T-cell (primary cell): ENCODE measurements around the gene FRG2. TPM values are rescaled to one million over a fixed set of nuclear protein-coding genes. Genes with fewer than 3 reads are reported as not detected.
"Not testable (repeated sequence)": the region's sequence is repeated elsewhere in the genome, so short reads cannot be mapped to it uniquely, and the experiment has no call there.

Source experiments
- ATAC-seq, 4 experiments: fragments of 200-7000 bp in 3 of 4; fragments of 150-1000 bp in 1 of 4; cut with Tn5 transposase; replicated peaks in 1 of 4; 1 replicate in 3 of 4; 2 replicates in 1 of 4; pipeline ENCODE4 v1.10.0; 2021; ENCODE audit warnings: moderate library complexity in 3 of 4, mild to moderate bottlenecking in 2 of 4, moderate number of reproducible peaks in 1 of 4
- CTCF ChIA-PET, 2 donors: fragments of 300-600 bp; sonication (Branson Sonifier 250); formaldehyde crosslinking; loops; one replicate each; lab custom pipeline; 2022; ENCODE audit warnings: antibody characterized with exemption in 2 of 2; lab: Charles Lee
- POLR2A ChIA-PET, 2 donors: fragments of 300-600 bp; sonication (Branson Sonifier 250); formaldehyde crosslinking; loops; one replicate each; lab custom pipeline; 2022; ENCODE audit warnings: antibody characterized with exemption in 2 of 2; lab: Charles Lee
- DNase-seq, 35 experiments: peaks; one replicate each; pipeline versions ENCODE4 v3.0.0 to v3.0.0-alpha.2; 2013 to 2023
- H3K27ac ChIP-seq: one replicate; pipeline ENCODE4 v1.5.1; 2013; ENCODE audit warnings: low read length
- H3K27me3 ChIP-seq, 2 experiments: replicated peaks in 1 of 2; 1 replicate in 1 of 2; 2 replicates in 1 of 2; pipeline versions ENCODE4 v1.6.1 to v1.7.0; 2013; ENCODE audit warnings: low read length in 1 of 2, mixed read lengths in 1 of 2; ENCODE audit not compliant: control insufficient read depth in 2 of 2, insufficient read depth in 2 of 2; ENCODE audit errors: extremely low read depth in 1 of 2
- H3K36me3 ChIP-seq, 2 donors: 1 replicate in 1 of 2; 2 replicates in 1 of 2; pipeline versions ENCODE4 v1.6.1 to v1.7.0; 2013; ENCODE audit warnings: low read length in 1 of 2; ENCODE audit not compliant: control insufficient read depth in 2 of 2, insufficient read depth in 1 of 2; ENCODE audit errors: extremely low read depth in 1 of 2
- H3K4me1 ChIP-seq, 2 experiments: 1 replicate in 1 of 2; 2 replicates in 1 of 2; pipeline versions ENCODE4 v1.6.1 to v1.7.0; 2013; ENCODE audit warnings: low read length in 2 of 2, mixed read lengths in 1 of 2; ENCODE audit not compliant: insufficient read depth in 2 of 2, control insufficient read depth in 1 of 2; ENCODE audit errors: extremely low read depth in 1 of 2
- H3K4me3 ChIP-seq, 2 donors: 1 replicate in 1 of 2; 2 replicates in 1 of 2; pipeline versions ENCODE4 v1.5.1 to v1.7.0; 2013; ENCODE audit warnings: mild to moderate bottlenecking in 2 of 2, low read length in 1 of 2, moderate library complexity in 1 of 2; ENCODE audit not compliant: control insufficient read depth in 1 of 2; ENCODE audit errors: extremely low read depth in 1 of 2
- H3K9me3 ChIP-seq: 2 replicates; pipeline ENCODE4 v1.7.0; 2013
- H3K27ac Mint-ChIP-seq, 2 donors: one replicate each; pipeline ENCODE4 v1.8.0; 2020 to 2021; ENCODE audit warnings: mild to moderate bottlenecking in 2 of 2, mixed read lengths in 2 of 2
- H3K27me3 Mint-ChIP-seq, 2 donors: one replicate each; pipeline ENCODE4 v1.8.0; 2021 to 2022; ENCODE audit warnings: mixed read lengths in 2 of 2
- H3K36me3 Mint-ChIP-seq: one replicate; pipeline ENCODE4 v1.8.0; 2021; ENCODE audit warnings: mixed read lengths
- H3K4me1 Mint-ChIP-seq, 3 donors: one replicate each; pipeline ENCODE4 v1.8.0; 2020 to 2022; ENCODE audit warnings: mixed read lengths in 3 of 3, mild to moderate bottlenecking in 1 of 3
- H3K4me3 Mint-ChIP-seq, 3 donors: one replicate each; pipeline ENCODE4 v1.8.0; 2020 to 2022; ENCODE audit warnings: mild to moderate bottlenecking in 3 of 3, mixed read lengths in 3 of 3, moderate library complexity in 3 of 3
- H3K9me3 Mint-ChIP-seq, 3 donors: one replicate each; pipeline ENCODE4 v1.8.0; 2020 to 2022; ENCODE audit warnings: mixed read lengths in 3 of 3
- WGBS: methylation state at CpG from one replicate; pipeline ENCODE4 v1.1.5; 2013; ENCODE audit warnings: missing lambda C conversion rate; ENCODE audit not compliant: insufficient coverage; 5-methylcytosine and 5-hydroxymethylcytosine counted together
- total RNA-seq, 35 experiments: library from RNA in 6 of 35; stranded (reverse) in 6 of 35; fragments of 120-200 nt in 1 of 35; gene quantifications; one replicate each; pipeline versions ENCODE4 v1.2.1 to v1.2.4 and lab custom pipeline; 2013 to 2026

FRG2 gene
- total RNA-seq, 5 donors from 2014 or later (not counting 1 experiment from before 2014, with no cell fraction given): not detected

DNA sequence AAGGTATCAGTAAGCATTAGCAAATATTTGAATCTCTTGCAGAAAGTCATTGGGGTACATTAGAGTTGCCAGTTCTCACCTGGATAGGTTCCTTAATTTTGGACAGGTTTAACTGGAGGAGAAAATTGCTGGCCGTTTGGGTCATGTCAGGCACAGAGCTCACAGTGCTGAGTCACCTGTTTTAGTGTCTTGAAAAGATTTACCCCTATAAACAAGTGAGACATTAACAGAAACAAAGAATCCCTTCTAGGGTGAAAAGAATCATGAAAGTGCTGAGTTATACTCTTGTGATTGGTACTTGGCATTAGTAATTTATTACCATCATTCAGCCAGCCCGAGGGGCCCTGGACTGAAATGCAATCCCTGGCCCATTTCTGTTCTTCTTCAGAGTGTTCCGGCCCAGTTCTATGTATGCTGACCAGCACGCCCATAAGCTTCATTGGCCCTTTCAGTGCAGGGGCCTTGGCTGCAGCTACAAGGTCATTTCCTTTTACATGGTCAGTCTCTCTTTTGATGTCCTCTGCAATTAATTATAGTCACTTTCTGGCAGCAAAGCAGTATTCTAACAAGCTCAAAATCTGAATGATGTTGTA is 41.3 kb downstream of the FRG2 start:
- H3K27me3 Mint-ChIP-seq, H3K9me3 ChIP-seq, POLR2A ChIA-PET, H3K27ac ChIP-seq, H3K27me3 ChIP-seq, H3K9me3 Mint-ChIP-seq, H3K27ac Mint-ChIP-seq, H3K36me3 ChIP-seq, H3K36me3 Mint-ChIP-seq, H3K4me1 Mint-ChIP-seq, H3K4me1 ChIP-seq, H3K4me3 Mint-ChIP-seq, CTCF ChIA-PET, H3K4me3 ChIP-seq, ATAC-seq, DNase-seq: not testable (repeated sequence)
- WGBS: no CpG with 5 or more reads among the region's 4 CpGs

DNA sequence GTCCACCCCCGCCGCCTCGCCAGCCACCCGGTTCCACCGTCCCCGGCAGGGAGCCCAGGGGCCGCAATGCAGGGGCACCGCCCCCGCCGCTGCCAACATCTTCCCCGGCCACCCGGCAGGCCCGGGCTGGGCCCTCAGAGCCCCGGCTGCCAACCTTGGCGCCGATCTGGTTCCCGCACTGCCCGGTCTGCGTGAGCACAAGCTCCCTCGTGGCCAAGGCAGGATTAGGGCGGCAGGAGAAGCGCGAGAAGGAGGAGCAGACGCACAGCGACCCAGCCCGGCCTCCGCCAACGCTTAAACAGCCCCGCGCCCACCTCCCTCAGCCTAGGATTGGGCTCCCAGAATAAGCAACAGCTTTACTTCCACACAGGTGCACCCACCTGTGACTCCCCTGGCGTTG is 42.4 kb downstream of the FRG2 start:
- DNase-seq, H3K36me3 Mint-ChIP-seq, H3K4me1 ChIP-seq, H3K27ac Mint-ChIP-seq, H3K9me3 ChIP-seq, H3K4me3 ChIP-seq, CTCF ChIA-PET, POLR2A ChIA-PET, H3K36me3 ChIP-seq, H3K4me3 Mint-ChIP-seq, H3K27me3 Mint-ChIP-seq, H3K27ac ChIP-seq, H3K27me3 ChIP-seq, H3K9me3 Mint-ChIP-seq, ATAC-seq, H3K4me1 Mint-ChIP-seq: not testable (repeated sequence)
- WGBS: 60% methylated on average over 2 of the region's 31 CpGs

DNA sequence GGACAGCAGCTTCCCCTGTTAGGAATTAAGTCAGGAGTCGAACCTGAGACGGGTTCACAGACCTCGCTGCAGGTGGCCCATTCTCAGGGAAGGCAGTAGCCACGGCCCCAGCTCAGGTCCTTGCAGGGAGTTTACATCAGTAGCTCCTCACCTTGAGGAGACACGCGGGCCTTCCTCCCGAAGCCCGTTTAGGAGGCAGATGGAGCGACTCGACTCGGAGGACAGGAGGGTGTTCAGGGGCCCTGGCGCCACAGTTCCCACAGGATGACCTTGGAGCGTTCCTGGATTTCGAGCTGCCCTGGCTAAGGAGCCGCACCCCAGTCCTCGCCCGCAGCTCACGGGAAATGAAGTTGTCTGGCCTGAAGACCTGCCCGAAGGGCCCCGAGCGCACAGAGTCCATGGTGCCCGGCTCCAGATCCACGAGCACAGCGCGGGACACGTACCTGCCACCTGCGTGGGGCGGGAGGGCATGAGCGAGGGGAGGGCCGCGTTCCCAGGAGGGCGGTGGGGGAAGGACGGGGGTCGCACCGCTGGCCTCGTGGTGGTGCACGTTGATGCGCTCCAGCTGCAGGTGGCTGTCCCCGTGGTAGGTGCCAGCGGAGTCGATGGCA is 43.0 kb downstream of the FRG2 start:
- 91% methylated on average over 9 of the region's 41 CpGs for WGBS
- CTCF ChIA-PET, H3K36me3 ChIP-seq, H3K27me3 ChIP-seq, ATAC-seq, POLR2A ChIA-PET, H3K27me3 Mint-ChIP-seq, H3K4me1 ChIP-seq, H3K27ac Mint-ChIP-seq, H3K4me3 ChIP-seq, H3K9me3 ChIP-seq, H3K4me1 Mint-ChIP-seq, H3K4me3 Mint-ChIP-seq, H3K9me3 Mint-ChIP-seq, DNase-seq, H3K36me3 Mint-ChIP-seq, H3K27ac ChIP-seq: not testable (repeated sequence)

DNA sequence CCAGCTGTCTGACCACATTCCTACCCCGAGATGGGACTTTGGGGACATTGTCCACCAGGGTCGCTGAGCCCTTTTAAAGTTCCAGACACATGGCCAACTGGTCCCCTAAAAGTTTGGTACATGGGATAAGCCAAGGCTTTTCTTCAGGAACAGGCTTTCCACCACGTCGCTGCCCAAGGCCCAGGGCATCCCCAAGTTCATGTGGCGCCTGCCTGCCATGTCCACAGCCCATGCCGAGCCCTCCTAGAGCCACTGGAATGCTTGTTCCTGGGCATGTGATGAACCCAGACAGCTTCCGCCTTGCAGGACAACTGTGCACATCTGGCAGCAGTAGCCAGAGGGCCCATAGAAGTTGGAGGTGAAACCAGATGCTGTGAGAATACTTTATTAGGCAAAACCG is 45.1 kb downstream of the FRG2 start:
- Mint-ChIP-seq H3K36me3 (no peaks in the 10 kb centered on the region), H3K27ac (no peak overlapping the region), H3K4me3 (no peak overlapping the region), H3K9me3 (peaks cover 0 to 6% (median 0%) of the 10 kb centered on the region in 3 donors), H3K4me1 (no peaks in the 10 kb centered on the region), H3K27me3 (no peaks in the 10 kb centered on the region)
- ChIA-PET POLR2A (no interaction called here), CTCF (no interaction called here)
- no peak overlapping the region for H3K27ac ChIP-seq
- no peaks in the 10 kb centered on the region for H3K27me3 ChIP-seq
- ATAC-seq (no peak), DNase-seq (no peak)
- H3K4me1 ChIP-seq: no peaks in the 10 kb centered on the region
- 78% methylated on average over 7 of the region's 8 CpGs for WGBS
- H3K4me3 ChIP-seq: no peak overlapping the region
- no peaks in the 10 kb centered on the region for H3K9me3 ChIP-seq
- no peaks in the 10 kb centered on the region for H3K36me3 ChIP-seq

DNA sequence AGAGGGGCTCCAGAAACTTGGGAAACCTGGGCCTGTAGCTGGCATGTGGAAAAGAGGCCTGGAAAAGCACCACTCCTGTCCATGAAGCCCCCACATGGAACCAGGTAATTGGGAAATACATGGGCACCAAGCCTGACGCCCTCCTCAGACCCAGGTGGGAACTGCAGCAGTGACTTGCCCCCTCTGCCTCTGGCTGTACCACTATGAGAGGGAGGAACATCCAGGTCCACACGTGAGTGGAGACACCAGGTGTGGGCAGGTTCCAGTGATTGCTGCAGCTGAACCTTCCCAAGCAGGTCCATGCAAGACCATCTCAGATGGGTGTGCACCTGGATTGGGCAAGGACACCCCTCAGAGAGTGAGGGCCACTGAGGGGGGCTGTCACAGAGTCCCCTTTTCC is 46.8 kb downstream of the FRG2 start:
- POLR2A ChIA-PET, H3K27ac Mint-ChIP-seq, DNase-seq, H3K4me3 Mint-ChIP-seq, H3K4me3 ChIP-seq, CTCF ChIA-PET, H3K27me3 Mint-ChIP-seq, ATAC-seq, H3K36me3 Mint-ChIP-seq, H3K27ac ChIP-seq, H3K36me3 ChIP-seq, H3K4me1 Mint-ChIP-seq, H3K9me3 Mint-ChIP-seq, H3K4me1 ChIP-seq, H3K27me3 ChIP-seq, H3K9me3 ChIP-seq: not testable (repeated sequence)
- 83% methylated on average over 2 of the region's 2 CpGs for WGBS

DNA sequence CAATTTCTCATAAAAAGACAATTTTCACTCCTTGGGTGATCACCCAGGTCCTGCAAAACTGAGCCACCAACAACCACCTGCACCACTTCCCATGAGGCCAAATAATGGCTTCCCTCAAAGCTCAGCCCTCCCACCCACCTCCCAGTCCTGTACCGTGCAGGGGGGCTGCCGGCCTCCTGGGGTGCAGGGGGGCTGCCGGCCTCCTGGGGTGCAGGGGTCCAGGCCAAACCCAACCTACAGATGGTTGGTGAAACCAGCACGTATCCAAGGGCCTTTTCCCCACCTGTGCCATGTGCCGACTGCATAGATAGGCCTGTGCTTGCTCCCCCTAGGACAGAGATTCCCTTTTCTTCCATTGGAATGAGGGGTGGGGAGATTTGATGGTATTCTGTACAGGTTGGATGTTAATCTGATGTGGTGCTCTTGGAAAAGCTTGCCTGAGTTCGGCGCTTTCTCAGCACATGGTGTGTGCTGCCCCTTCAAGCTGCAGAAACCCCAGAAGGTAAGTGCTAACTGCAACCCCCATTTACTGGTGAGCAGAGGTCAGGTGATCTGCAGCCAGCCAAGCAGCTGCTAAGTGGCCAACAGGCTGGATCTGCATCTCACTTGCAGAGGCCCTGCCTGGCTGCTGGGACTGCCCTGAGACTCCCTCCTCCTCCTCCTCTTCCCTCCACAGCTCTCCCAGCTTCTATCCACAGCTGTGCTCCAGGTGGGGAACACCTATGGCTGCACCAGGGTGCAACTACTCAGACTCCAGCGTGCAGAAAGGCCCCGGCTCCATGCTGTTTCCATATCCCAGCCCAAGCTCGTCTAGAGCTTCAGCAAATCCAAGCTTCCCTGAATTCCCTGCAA is 47.6 kb downstream of the FRG2 start:
- ATAC-seq (no peak), DNase-seq (no peak)
- peaks cover 0 to 6% (median 0%) of the 10 kb centered on the region in 3 donors for H3K9me3 Mint-ChIP-seq
- no peak overlapping the region for H3K4me3 ChIP-seq
- no peaks in the 10 kb centered on the region for H3K36me3 ChIP-seq
- no peak overlapping the region for H3K27ac ChIP-seq
- ChIA-PET POLR2A (no interaction called here), CTCF (no interaction called here)
- H3K4me3 Mint-ChIP-seq: no peak overlapping the region
- no peaks in the 10 kb centered on the region for H3K9me3 ChIP-seq
- no peaks in the 10 kb centered on the region for H3K27me3 ChIP-seq
- 46% methylated on average over 9 of the region's 10 CpGs for WGBS
- H3K36me3 Mint-ChIP-seq: no peaks in the 10 kb centered on the region
- H3K4me1 ChIP-seq: no peaks in the 10 kb centered on the region
- no peak overlapping the region for H3K27ac Mint-ChIP-seq
- H3K27me3 Mint-ChIP-seq: no peaks in the 10 kb centered on the region
- no peaks in the 10 kb centered on the region for H3K4me1 Mint-ChIP-seq
